OCI-LY7 (cell line): ENCODE measurements around the gene MEIS2. TPM values are rescaled to one million over a fixed set of nuclear protein-coding genes. Genes with fewer than 3 reads are reported as not detected.

Experiments used
- BruUV-seq: library from RNA; stranded (reverse); fragments of 400-500 nt; replicated peaks from 2 replicates; lab custom pipeline; 2021; lab: Mats Ljungman, UMichigan
- CTCF ChIA-PET: fragments of 300-600 bp; sonication (Branson Sonifier 250); formaldehyde crosslinking; loops from one replicate; lab custom pipeline; 2022; ENCODE audit warnings: antibody characterized with exemption; ENCODE audit not compliant: unreplicated experiment; lab: Charles Lee
- POLR2A ChIA-PET: fragments of 300-600 bp; sonication (Branson Sonifier 250); formaldehyde crosslinking; loops from one replicate; lab custom pipeline; 2022; ENCODE audit warnings: antibody characterized with exemption; lab: Charles Lee
- DNase-seq: peaks from one replicate; pipeline ENCODE4 v3.0.0-alpha.2; 2015; ENCODE audit warnings: low spot score
- H2AFZ ChIP-seq: fragments of 200-600 bp; sonication (generic), shearing (Covaris generic); 2 replicates; pipeline ENCODE4 v1.6.1; 2014; ENCODE audit warnings: mild to moderate bottlenecking, antibody characterized with exemption, low read length, moderate library complexity
- H3K27ac ChIP-seq: fragments of 200-600 bp; sonication (generic); 2 replicates; pipeline ENCODE4 v1.5.1; 2014; ENCODE audit warnings: mixed run types, low read depth, mild to moderate bottlenecking, moderate library complexity, low read length, inconsistent platforms; ENCODE audit not compliant: poor library complexity, severe bottlenecking
- H3K36me3 ChIP-seq: fragments of 200-600 bp; sonication (generic); 2 replicates; pipeline ENCODE4 v1.6.1; 2014; ENCODE audit warnings: mild to moderate bottlenecking, antibody characterized with exemption, low read length, moderate library complexity, mixed read lengths; ENCODE audit not compliant: insufficient read depth
- H3K4me1 ChIP-seq: fragments of 200-600 bp; sonication (generic); 2 replicates; pipeline ENCODE4 v1.5.1; 2014; ENCODE audit warnings: mild to moderate bottlenecking, low read length; ENCODE audit not compliant: insufficient read depth, poor library complexity, severe bottlenecking
- H3K4me2 ChIP-seq: fragments of 200-600 bp; sonication (generic); 2 replicates; pipeline ENCODE4 v1.6.1; 2014; ENCODE audit warnings: mild to moderate bottlenecking, low read length
- H3K4me3 ChIP-seq: fragments of 200-600 bp; sonication (generic); 2 replicates; pipeline ENCODE4 v1.5.1; 2014; ENCODE audit warnings: mild to moderate bottlenecking, low read depth, low read length; ENCODE audit not compliant: poor library complexity, severe bottlenecking
- H3K79me2 ChIP-seq: fragments of 200-600 bp; sonication (generic); 2 replicates; pipeline ENCODE4 v1.6.1; 2016; ENCODE audit warnings: low read depth, mild to moderate bottlenecking, low read length, moderate library complexity, mixed read lengths; ENCODE audit not compliant: insufficient read depth
- H3K9me2 ChIP-seq: fragments of 200-600 bp; sonication (generic); 2 replicates; pipeline ENCODE4 v1.6.1; 2016; ENCODE audit warnings: mild to moderate bottlenecking, low read length, mixed read lengths; ENCODE audit not compliant: insufficient read depth
- H3K9me3 ChIP-seq: fragments of 200-600 bp; sonication (generic); 2 replicates; pipeline ENCODE4 v1.6.1; 2014; ENCODE audit warnings: mild to moderate bottlenecking, mixed run types, low read length, mixed read lengths
- H4K20me1 ChIP-seq: fragments of 200-600 bp; sonication (generic); 2 replicates; pipeline ENCODE4 v1.6.1; 2014; ENCODE audit warnings: mild to moderate bottlenecking, antibody characterized with exemption, low read length, moderate library complexity, mixed read lengths; ENCODE audit not compliant: insufficient read depth
- EZH2phosphoT487 ChIP-seq: fragments of 200-600 bp; sonication (generic); IDR thresholded peaks from 2 replicates; pipeline ENCODE4 v1.6.1; 2018; ENCODE audit warnings: low read depth, borderline replicate concordance, mild to moderate bottlenecking, mixed run types, antibody characterized with exemption, low read length, moderate library complexity, mixed read lengths
- intact Hi-C: fragments of 100-400 bp; cut with micrococcal nuclease; formaldehyde crosslinking; loops from one replicate; pipeline ENCODE4 v1.10.0; 2022; ENCODE audit not compliant: unreplicated experiment
- total RNA-seq, 2 experiments: library from RNA; depleted of rRNA in 1 of 2; stranded (reverse); fragments of >200 nt in 1 of 2; shearing (Covaris generic) in 1 of 2; gene quantifications; 2 replicates each; pipeline ENCODE4 v1.2.3, GENCODE V29; 2014 to 2022
- TF ChIP-seq, protein P1 (sequence below): fragments of 200-600 bp; sonication (generic); conservative IDR thresholded peaks from 2 replicates; pipeline ENCODE4 v1.5.1; 2014; ENCODE audit warnings: mild to moderate bottlenecking, antibody characterized with exemption, low read length, moderate library complexity, mixed read lengths

The MEIS2 gene
- total RNA-seq, 2 experiments from 2014 or later = 31.0 to 35.8 TPM

GRCh38 chr15:37056177-37057121 is 43.9 kb downstream of the MEIS2 start:
- Histone ChIP-seq H3K79me2 (no peaks in the 10 kb centered on the region), H3K36me3 (peaks cover 14% of the 10 kb centered on the region), H3K4me1 (no peaks in the 10 kb centered on the region), H4K20me1 (no peaks in the 10 kb centered on the region), H3K9me2 (no peaks in the 10 kb centered on the region), H3K4me2 (no peak overlapping the region), H3K27ac (no peak overlapping the region), H3K9me3 (no peaks in the 10 kb centered on the region), H3K4me3 (no peak overlapping the region), H2AFZ (no peak overlapping the region)
- TF ChIP-seq, protein P1, sequence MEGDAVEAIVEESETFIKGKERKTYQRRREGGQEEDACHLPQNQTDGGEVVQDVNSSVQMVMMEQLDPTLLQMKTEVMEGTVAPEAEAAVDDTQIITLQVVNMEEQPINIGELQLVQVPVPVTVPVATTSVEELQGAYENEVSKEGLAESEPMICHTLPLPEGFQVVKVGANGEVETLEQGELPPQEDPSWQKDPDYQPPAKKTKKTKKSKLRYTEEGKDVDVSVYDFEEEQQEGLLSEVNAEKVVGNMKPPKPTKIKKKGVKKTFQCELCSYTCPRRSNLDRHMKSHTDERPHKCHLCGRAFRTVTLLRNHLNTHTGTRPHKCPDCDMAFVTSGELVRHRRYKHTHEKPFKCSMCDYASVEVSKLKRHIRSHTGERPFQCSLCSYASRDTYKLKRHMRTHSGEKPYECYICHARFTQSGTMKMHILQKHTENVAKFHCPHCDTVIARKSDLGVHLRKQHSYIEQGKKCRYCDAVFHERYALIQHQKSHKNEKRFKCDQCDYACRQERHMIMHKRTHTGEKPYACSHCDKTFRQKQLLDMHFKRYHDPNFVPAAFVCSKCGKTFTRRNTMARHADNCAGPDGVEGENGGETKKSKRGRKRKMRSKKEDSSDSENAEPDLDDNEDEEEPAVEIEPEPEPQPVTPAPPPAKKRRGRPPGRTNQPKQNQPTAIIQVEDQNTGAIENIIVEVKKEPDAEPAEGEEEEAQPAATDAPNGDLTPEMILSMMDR = no peak
- no peak for TF ChIP-seq EZH2phosphoT487
- BruUV-seq = no TSS peak
- POLR2A ChIA-PET = interaction anchor here (0.6 to 0.8 kb wide), 3 partner anchors 9 to 1280 kb away, joined by 3 to 4 read pairs (median 3); no protein-coding TSS in a partner anchor
- intact Hi-C loops = no loop called here
- DNase-seq = no peak
- CTCF ChIA-PET = interaction anchor here (0.5 kb wide), 1 partner anchor 175 kb away, joined by 3 read pairs; no protein-coding TSS in a partner anchor

DNA sequence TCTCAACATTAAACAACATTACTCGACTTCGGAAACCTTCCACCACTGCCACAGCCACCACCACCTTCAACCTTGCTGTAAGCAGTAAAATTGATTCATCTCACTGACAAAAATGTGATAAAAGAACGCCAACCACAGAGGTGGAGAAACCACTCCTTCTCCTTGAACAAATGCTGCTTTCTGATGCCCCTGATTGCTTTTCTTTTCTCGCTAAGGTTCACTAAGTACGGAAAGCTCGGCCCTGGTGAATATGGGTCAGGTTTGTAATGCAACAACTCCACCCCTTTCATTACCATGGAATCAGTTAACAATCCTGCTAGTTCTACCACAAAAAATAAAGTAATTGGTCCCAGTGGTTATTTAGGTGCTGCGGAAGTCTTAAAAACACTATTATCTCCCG is 44.9 kb downstream of the MEIS2 start:
- CTCF ChIA-PET = no interaction called here
- Histone ChIP-seq H3K79me2 (no peaks in the 10 kb centered on the region), H3K9me3 (no peaks in the 10 kb centered on the region), H3K4me2 (no peak overlapping the region), H3K27ac (no peak overlapping the region), H3K36me3 (peaks cover 7% of the 10 kb centered on the region), H3K4me3 (no peak overlapping the region), H3K4me1 (no peaks in the 10 kb centered on the region), H2AFZ (no peak overlapping the region), H3K9me2 (no peaks in the 10 kb centered on the region), H4K20me1 (no peaks in the 10 kb centered on the region)
- intact Hi-C loops = no loop called here
- TF ChIP-seq EZH2phosphoT487 = no peak
- TF ChIP-seq, protein P1 = no peak
- no TSS peak for BruUV-seq
- no peak for DNase-seq
- POLR2A ChIA-PET = no interaction called here

- Histone ChIP-seq H3K4me1 (no peaks in the 10 kb centered on the region), H3K9me2 (no peaks in the 10 kb centered on the region), H3K79me2 (no peaks in the 10 kb centered on the region), H3K9me3 (no peaks in the 10 kb centered on the region), H3K4me2 (no peak overlapping the region), H4K20me1 (no peaks in the 10 kb centered on the region), H2AFZ (no peak overlapping the region), H3K36me3 (0 out of 2 replicates have a peak, but pooled peaks cover 4% of the 10 kb centered on the region), H3K27ac (no peak overlapping the region), H3K4me3 (no peak overlapping the region)
- ChIA-PET CTCF (no interaction called here), POLR2A (no interaction called here)
- intact Hi-C loops = no loop called here
- no peak for TF ChIP-seq EZH2phosphoT487
- TF ChIP-seq, protein P1 = no peak
- no TSS peak for BruUV-seq
- no peak for DNase-seq
These were observed 46.0 kb downstream of the MEIS2 start for GRCh38 chr15:37054336-37054735.
